IPS-11a (cell line): ENCODE results near the gene ZFAND3.

Experiments
- H3K4me3 ChIP-seq: one replicate; pipeline ENCODE4 v1.5.1; 2013; ENCODE audit warnings: low read depth, low read length, control low read depth

Gene ZFAND3

GRCh38 chr6:38146021-38146733 is 326.6 kb downstream of the ZFAND3 start:
- H3K4me3 ChIP-seq, result no peak overlapping the region

- H3K4me3 ChIP-seq, result no peak overlapping the region
These were observed 327.2 kb downstream of the ZFAND3 start for GRCh38 chr6:38146734-38147027.

GRCh38 chr6:38148606-38149005 is 329.1 kb downstream of the ZFAND3 start:
- H3K4me3 ChIP-seq, result no peak overlapping the region

GRCh38 chr6:38149531-38149930 is 330.0 kb downstream of the ZFAND3 start:
- H3K4me3 ChIP-seq, result no peak overlapping the region

GRCh38 chr6:38150021-38150420 is 330.5 kb downstream of the ZFAND3 start:
- no peak overlapping the region for H3K4me3 ChIP-seq

GRCh38 chr6:38150681-38151296 is 331.3 kb downstream of the ZFAND3 start:
- H3K4me3 ChIP-seq, result no peak overlapping the region

- no peak overlapping the region for H3K4me3 ChIP-seq
These were observed 332.3 kb downstream of the ZFAND3 start for GRCh38 chr6:38151580-38152500.

GRCh38 chr6:38152620-38153019 is 333.1 kb downstream of the ZFAND3 start:
- no peak overlapping the region for H3K4me3 ChIP-seq

- H3K4me3 ChIP-seq, result no peak overlapping the region
These were observed 333.7 kb downstream of the ZFAND3 start for GRCh38 chr6:38153076-38153797.

- no peak overlapping the region for H3K4me3 ChIP-seq
These were observed 334.3 kb downstream of the ZFAND3 start for GRCh38 chr6:38153798-38154345.

GRCh38 chr6:38154731-38155130 is 335.2 kb downstream of the ZFAND3 start:
- no peak overlapping the region for H3K4me3 ChIP-seq

- no peak overlapping the region for H3K4me3 ChIP-seq
These were observed 335.6 kb downstream of the ZFAND3 start for GRCh38 chr6:38155144-38155543.

GRCh38 chr6:38155621-38156204 is 336.2 kb downstream of the ZFAND3 start:
- H3K4me3 ChIP-seq, result no peak overlapping the region

- no peak overlapping the region for H3K4me3 ChIP-seq
These were observed 337.5 kb downstream of the ZFAND3 start for GRCh38 chr6:38156818-38157565.

- H3K4me3 ChIP-seq, result no peak overlapping the region
These were observed 338.4 kb downstream of the ZFAND3 start for GRCh38 chr6:38157905-38158304.

- no peak overlapping the region for H3K4me3 ChIP-seq
These were observed 339.3 kb downstream of the ZFAND3 start for GRCh38 chr6:38158762-38159350.

GRCh38 chr6:38159596-38159995 is 340.1 kb downstream of the ZFAND3 start:
- H3K4me3 ChIP-seq, result no peak overlapping the region

- no peak overlapping the region for H3K4me3 ChIP-seq
These were observed 341.3 kb downstream of the ZFAND3 start for GRCh38 chr6:38160831-38161230.

GRCh38 chr6:38161331-38161730 is 341.8 kb downstream of the ZFAND3 start:
- H3K4me3 ChIP-seq, result no peak overlapping the region
